GM23248 (cell line): ENCODE results near the gene GRK2. TPM values are rescaled to one million over a fixed set of nuclear protein-coding genes. Genes with fewer than 3 reads are reported as not detected.

ENCODE experiments used
- DNase-seq: peaks from one replicate; pipeline ENCODE4 v3.0.0-alpha.2; 2015
- H2AFZ ChIP-seq: fragments of 200-600 bp; sonication (generic); 2 replicates; pipeline ENCODE4 v1.6.1; 2016; ENCODE audit warnings: antibody characterized with exemption
- H3F3A ChIP-seq: fragments of 200-600 bp; sonication (generic); 2 replicates; pipeline ENCODE4 v1.6.1; 2016; ENCODE audit warnings: mild to moderate bottlenecking, antibody characterized with exemption, mixed run types; ENCODE audit not compliant: insufficient read depth
- H3K27ac ChIP-seq: fragments of 200-600 bp; sonication (generic); 2 replicates; pipeline ENCODE4 v1.5.1; 2016; ENCODE audit warnings: mild to moderate bottlenecking
- H3K27me3 ChIP-seq: fragments of 200-600 bp; sonication (generic); replicated peaks from 2 replicates; pipeline ENCODE4 v1.6.1; 2016; ENCODE audit warnings: mild to moderate bottlenecking; ENCODE audit not compliant: insufficient read depth
- H3K36me3 ChIP-seq: fragments of 200-600 bp; sonication (generic); 2 replicates; pipeline ENCODE4 v1.6.1; 2016; ENCODE audit warnings: low read depth, mild to moderate bottlenecking
- H3K4me1 ChIP-seq: fragments of 200-600 bp; sonication (generic); 2 replicates; pipeline ENCODE4 v1.6.1; 2016; ENCODE audit warnings: mild to moderate bottlenecking; ENCODE audit not compliant: insufficient read depth
- H3K4me2 ChIP-seq: fragments of 200-600 bp; sonication (generic); one replicate; pipeline ENCODE4 v1.6.1; 2016; ENCODE audit warnings: mild to moderate bottlenecking; ENCODE audit not compliant: unreplicated experiment
- H3K4me3 ChIP-seq: fragments of 200-600 bp; sonication (generic); 2 replicates; pipeline ENCODE4 v1.5.1; 2016; ENCODE audit warnings: mild to moderate bottlenecking
- H3K79me2 ChIP-seq: fragments of 200-600 bp; sonication (generic); 2 replicates; pipeline ENCODE4 v1.6.1; 2016; ENCODE audit warnings: mild to moderate bottlenecking; ENCODE audit not compliant: insufficient read depth
- H3K9ac ChIP-seq: fragments of 200-600 bp; sonication (generic); 2 replicates; pipeline ENCODE4 v1.6.1; 2016; ENCODE audit warnings: mild to moderate bottlenecking
- H3K9me2 ChIP-seq: fragments of 200-600 bp; sonication (generic); 2 replicates; pipeline ENCODE4 v1.6.1; 2016; ENCODE audit warnings: mixed run types, mild to moderate bottlenecking, moderate library complexity; ENCODE audit not compliant: insufficient read depth
- H3K9me3 ChIP-seq: fragments of 200-600 bp; sonication (generic); one replicate; pipeline ENCODE4 v1.6.1; 2017; ENCODE audit warnings: low read depth
- H4K20me1 ChIP-seq: fragments of 200-600 bp; sonication (generic); 2 replicates; pipeline ENCODE4 v1.6.0; 2016; ENCODE audit not compliant: insufficient read depth
- EZH2 ChIP-seq: fragments of 200-600 bp; sonication (generic); IDR thresholded peaks from 2 replicates; pipeline ENCODE4 v1.6.1; 2018; ENCODE audit warnings: antibody characterized with exemption, mild to moderate bottlenecking; ENCODE audit not compliant: insufficient read depth, poor library complexity, severe bottlenecking
- EZH2phosphoT487 ChIP-seq: fragments of 200-600 bp; sonication (generic); IDR thresholded peaks from 2 replicates; pipeline ENCODE4 v1.6.1; 2018; ENCODE audit warnings: antibody characterized with exemption, moderate library complexity, mild to moderate bottlenecking, low read depth; ENCODE audit not compliant: insufficient read depth
- WGBS, 2 experiments: methylation state at CpG; one replicate each; pipeline ENCODE4 v1.1.6; 2015 to 2017; ENCODE audit warnings: low lambda C conversion rate in 2 of 2, low coverage in 1 of 2; ENCODE audit errors: missing lambda C conversion rate in 2 of 2; 5-methylcytosine and 5-hydroxymethylcytosine counted together
- in situ Hi-C: fragments of 300-500 bp; cut with MboI; formaldehyde crosslinking; loops from 2 replicates; pipeline ENCODE4 v1.15.0; 2020
- polyA plus RNA-seq: library from polyadenylated mRNA; unstranded; fragments of >200 nt; fragmentation: Nextera tagmentation; extraction: Ambion mirVana; gene quantifications from 2 replicates; pipeline ENCODE4 v1.2.1, GENCODE V29; 2016
- total RNA-seq: library from RNA; depleted of rRNA; stranded (reverse); fragments of >200 nt; shearing (Covaris generic); gene quantifications from 2 replicates; pipeline ENCODE4 v1.2.3, GENCODE V29; 2014

Gene GRK2
- total and polyA plus RNA-seq, 2 experiments from 2014 or later: 7.8 to 43.0 TPM

DNA sequence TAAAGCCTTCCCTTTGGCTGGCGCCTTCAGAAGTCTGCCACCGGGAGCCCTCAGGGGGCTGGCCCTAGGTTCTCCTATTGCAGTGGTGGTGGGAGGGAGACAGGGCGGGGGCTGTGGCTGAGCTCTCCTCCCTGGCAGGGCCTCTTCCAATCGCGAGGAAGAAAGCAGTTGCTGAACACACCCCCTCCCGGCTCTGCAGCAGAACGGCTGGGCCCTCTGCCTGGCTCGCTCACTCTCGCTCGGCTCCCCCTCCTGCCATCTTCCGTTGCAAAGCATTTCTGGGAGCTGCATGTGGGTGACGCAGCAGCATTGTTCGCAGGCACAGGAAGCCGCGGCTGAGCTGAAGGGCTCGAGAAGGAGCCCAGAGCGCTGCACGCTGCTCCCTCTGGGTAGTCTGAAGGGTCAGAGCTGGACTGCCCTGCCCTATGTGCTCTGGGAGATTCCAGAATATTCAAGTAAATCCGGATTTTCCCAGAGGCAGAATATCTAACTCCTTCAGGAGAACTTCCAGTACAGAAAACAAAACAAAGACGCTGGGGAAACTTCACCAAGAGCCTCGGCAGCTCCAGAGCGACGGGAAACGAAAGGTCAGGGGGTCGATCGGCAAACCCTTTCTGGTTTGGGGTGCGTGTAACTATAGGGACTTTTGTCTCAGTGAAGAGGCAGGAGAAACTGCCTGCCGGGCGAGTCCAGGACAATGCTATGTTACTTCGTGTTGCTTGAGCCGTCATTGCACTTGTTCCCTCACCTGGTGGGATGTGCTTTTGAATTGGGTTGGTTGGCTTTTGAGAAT is 26.3 kb upstream of the GRK2 start:
- Histone ChIP-seq H3K9ac (peak overlapping the region; percentile 100), H3K79me2 (peaks cover 87% of the 10 kb centered on the region), H3K27ac (peak overlapping the region; percentile 99), H2AFZ (no peak overlapping the region), H3K36me3 (peaks cover 16% of the 10 kb centered on the region; the same call in 1 of the 2 replicates), H3K9me2 (no peaks in the 10 kb centered on the region), H3K27me3 (no peaks in the 10 kb centered on the region), H3K4me1 (peaks cover 29% of the 10 kb centered on the region), H4K20me1 (0 out of 2 replicates have a peak, but pooled peaks cover 5% of the 10 kb centered on the region), H3K4me2 (peak overlapping the region; percentile 100), H3F3A (peaks cover 52% of the 10 kb centered on the region), H3K9me3 (no peaks in the 10 kb centered on the region), H3K4me3 (peak overlapping the region; percentile 100)
- in situ Hi-C loops: no loop called here
- WGBS, 2 experiments: 2% methylated on average over 25 to 31 of the region's 31 CpGs
- TF ChIP-seq EZH2 (no peak), EZH2phosphoT487 (no peak)
- peak; percentile 99 for DNase-seq

DNA sequence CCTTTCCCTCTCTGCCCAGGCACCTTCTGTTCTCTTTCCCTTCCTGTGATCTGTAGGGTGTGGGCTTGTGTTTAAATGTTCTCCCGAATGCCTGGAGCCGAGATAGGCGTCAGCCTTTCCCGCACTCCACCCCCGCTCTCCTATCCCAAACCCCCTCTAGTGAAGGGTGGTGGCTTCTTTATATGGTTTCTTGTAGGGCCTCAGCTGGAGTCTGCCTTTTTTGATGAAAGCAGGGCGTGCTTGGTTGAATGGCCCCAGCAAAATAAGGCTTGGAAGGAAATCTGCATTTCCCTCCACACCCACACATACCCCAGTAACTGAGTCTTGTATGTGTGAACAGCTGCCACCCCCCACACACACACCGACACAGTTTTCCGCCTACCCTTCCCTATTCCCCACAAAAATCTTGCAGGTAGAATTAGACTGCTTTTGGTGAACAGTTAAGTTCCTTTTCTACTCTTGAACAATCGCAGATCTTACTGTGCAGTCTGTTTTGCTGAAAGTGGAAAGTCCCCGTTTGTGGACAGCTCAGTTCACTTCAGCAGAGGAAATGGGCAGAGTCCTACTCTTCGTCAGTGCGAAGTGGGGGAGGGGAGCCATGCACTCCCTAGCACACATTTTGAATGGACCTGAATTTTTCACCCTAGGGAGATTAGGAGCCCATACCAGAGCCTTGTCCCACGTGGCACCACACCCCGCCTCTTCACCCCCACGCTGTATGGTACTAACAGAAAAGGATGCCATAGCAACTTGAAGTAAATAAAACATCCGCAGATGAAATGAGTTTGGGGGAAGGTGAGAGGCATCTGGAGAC is 25.5 kb upstream of the GRK2 start:
- Histone ChIP-seq H2AFZ (no peak overlapping the region), H3K4me1 (peaks cover 29% of the 10 kb centered on the region), H4K20me1 (0 out of 2 replicates have a peak, but pooled peaks cover 5% of the 10 kb centered on the region), H3K79me2 (peaks cover 87% of the 10 kb centered on the region), H3F3A (peaks cover 54% of the 10 kb centered on the region), H3K4me2 (peak overlapping the region; percentile 100), H3K9ac (peak overlapping the region; percentile 100), H3K9me3 (no peaks in the 10 kb centered on the region), H3K36me3 (peaks cover 24% of the 10 kb centered on the region), H3K9me2 (no peaks in the 10 kb centered on the region), H3K4me3 (peak overlapping the region; percentile 100), H3K27ac (peak overlapping the region; percentile 99), H3K27me3 (no peaks in the 10 kb centered on the region)
- DNase-seq: peak; percentile 92
- TF ChIP-seq EZH2phosphoT487 (no peak), EZH2 (no peak)
- in situ Hi-C loops: no loop called here
- WGBS, 2 experiments: 1% methylated on average over 16 of the region's 16 CpGs

DNA sequence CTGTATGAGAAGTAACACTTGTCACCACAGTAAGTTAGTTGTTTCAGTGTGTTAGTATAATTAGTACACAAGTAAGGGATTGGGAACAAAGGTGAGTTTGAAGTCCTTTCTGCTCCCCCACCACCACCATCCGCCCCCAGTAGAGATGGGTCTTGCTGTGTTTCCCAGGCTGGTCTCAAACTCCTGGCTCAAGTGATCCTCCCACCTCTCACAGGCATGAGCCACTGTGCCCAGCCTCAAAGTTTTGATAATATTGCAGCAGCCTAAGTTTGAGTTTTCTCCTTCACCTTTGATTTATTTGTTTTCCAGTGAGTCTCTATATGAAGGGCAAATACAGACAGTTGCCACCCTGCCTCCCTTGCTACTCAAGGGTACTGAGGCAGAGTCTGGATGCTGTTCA is 23.7 kb upstream of the GRK2 start:
- Histone ChIP-seq H3K9me2 (no peaks in the 10 kb centered on the region), H3K4me1 (peaks cover 31% of the 10 kb centered on the region), H3K79me2 (peaks cover 89% of the 10 kb centered on the region), H3K27ac (peak overlapping the region; percentile 99), H3K4me3 (peak overlapping the region; percentile 100), H4K20me1 (0 out of 2 replicates have a peak, but pooled peaks cover 5% of the 10 kb centered on the region), H3K27me3 (no peaks in the 10 kb centered on the region), H3K36me3 (peaks cover 36% of the 10 kb centered on the region), H3K4me2 (peak overlapping the region; percentile 100), H3K9me3 (no peaks in the 10 kb centered on the region), H2AFZ (no peak overlapping the region), H3F3A (peaks cover 55% of the 10 kb centered on the region), H3K9ac (peak overlapping the region; percentile 100)
- TF ChIP-seq EZH2 (no peak), EZH2phosphoT487 (no peak)
- no peak for DNase-seq
- in situ Hi-C loops: no loop called here
- 79 to 93% methylated on average over 1 of the region's 1 CpG for WGBS, 2 experiments

DNA sequence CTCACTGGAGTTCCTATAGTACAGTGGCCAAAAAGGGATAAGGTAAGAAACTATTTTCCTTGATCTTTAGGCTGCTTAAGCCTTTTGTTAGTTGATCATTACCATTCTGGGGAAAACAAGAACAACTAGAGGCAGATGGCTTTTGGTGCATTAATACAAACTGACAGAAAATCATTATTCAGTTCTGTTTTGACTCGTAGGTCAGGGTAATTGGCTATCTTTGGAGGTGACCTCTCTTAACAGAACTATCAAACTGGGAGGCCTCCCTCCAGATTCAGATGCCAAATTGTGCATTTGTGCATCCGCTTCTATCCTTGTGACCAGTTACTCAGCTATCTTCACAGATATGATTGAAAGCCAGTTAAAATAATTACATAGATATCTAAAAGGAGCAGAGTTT is 23.2 kb upstream of the GRK2 start:
- H4K20me1 ChIP-seq: 0 out of 2 replicates have a peak, but pooled peaks cover 5% of the 10 kb centered on the region
- in situ Hi-C loops: no loop called here
- H3K9me3 ChIP-seq: no peaks in the 10 kb centered on the region
- no peak overlapping the region for H3K4me3 ChIP-seq
- H3K9me2 ChIP-seq: no peaks in the 10 kb centered on the region
- TF ChIP-seq EZH2phosphoT487 (no peak), EZH2 (no peak)
- H3K4me2 ChIP-seq: peak overlapping the region; percentile 100
- peak overlapping the region; percentile 99 for H3K27ac ChIP-seq
- H3K9ac ChIP-seq: peak overlapping the region; percentile 100
- peaks cover 41% of the 10 kb centered on the region for H3K36me3 ChIP-seq
- H3K27me3 ChIP-seq: no peaks in the 10 kb centered on the region
- no peak overlapping the region for H2AFZ ChIP-seq
- peaks cover 58% of the 10 kb centered on the region for H3F3A ChIP-seq
- no peak for DNase-seq
- H3K4me1 ChIP-seq: peaks cover 36% of the 10 kb centered on the region
- 98 to 100% methylated on average over 2 of the region's 2 CpGs for WGBS, 2 experiments
- H3K79me2 ChIP-seq: peaks cover 90% of the 10 kb centered on the region
